SH-SY5Y (cell line): ENCODE data around the gene ELOVL2.

ENCODE experiments used
- GATA2 ChIP-seq: IDR thresholded peaks from 2 replicates; pipeline ENCODE4 v1.6.1; 2011; ENCODE audit warnings: mild to moderate bottlenecking, low read depth, low read length
- GATA3 ChIP-seq: IDR thresholded peaks from 2 replicates; pipeline ENCODE4 v1.6.1; 2011; ENCODE audit warnings: low read depth, mild to moderate bottlenecking, low read length, moderate library complexity

GRCh38 chr6:10945845-10946244 lies 98.3 kb downstream of the ELOVL2 start:
- TF ChIP-seq GATA3 (no peak), GATA2 (no peak)
